AG09319 (cell line): ENCODE results near the gene GFER.

Experiments
- DNase-seq: peaks from one replicate; pipeline ENCODE4 v3.0.0-alpha.2; 2010; ENCODE audit warnings: low read depth; ENCODE audit errors: extremely low read depth
- TF ChIP-seq, protein P1 (sequence below): IDR thresholded peaks from 2 replicates; pipeline ENCODE4 v1.5.1; 2011; ENCODE audit warnings: low read depth, mild to moderate bottlenecking, inconsistent platforms, low read length, moderate library complexity

GFER gene

GRCh38 chr16:1991588-1991947, 7.6 kb downstream of the GFER start:
- DNase-seq = no peak
- TF ChIP-seq, protein P1, sequence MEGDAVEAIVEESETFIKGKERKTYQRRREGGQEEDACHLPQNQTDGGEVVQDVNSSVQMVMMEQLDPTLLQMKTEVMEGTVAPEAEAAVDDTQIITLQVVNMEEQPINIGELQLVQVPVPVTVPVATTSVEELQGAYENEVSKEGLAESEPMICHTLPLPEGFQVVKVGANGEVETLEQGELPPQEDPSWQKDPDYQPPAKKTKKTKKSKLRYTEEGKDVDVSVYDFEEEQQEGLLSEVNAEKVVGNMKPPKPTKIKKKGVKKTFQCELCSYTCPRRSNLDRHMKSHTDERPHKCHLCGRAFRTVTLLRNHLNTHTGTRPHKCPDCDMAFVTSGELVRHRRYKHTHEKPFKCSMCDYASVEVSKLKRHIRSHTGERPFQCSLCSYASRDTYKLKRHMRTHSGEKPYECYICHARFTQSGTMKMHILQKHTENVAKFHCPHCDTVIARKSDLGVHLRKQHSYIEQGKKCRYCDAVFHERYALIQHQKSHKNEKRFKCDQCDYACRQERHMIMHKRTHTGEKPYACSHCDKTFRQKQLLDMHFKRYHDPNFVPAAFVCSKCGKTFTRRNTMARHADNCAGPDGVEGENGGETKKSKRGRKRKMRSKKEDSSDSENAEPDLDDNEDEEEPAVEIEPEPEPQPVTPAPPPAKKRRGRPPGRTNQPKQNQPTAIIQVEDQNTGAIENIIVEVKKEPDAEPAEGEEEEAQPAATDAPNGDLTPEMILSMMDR = no peak

DNA sequence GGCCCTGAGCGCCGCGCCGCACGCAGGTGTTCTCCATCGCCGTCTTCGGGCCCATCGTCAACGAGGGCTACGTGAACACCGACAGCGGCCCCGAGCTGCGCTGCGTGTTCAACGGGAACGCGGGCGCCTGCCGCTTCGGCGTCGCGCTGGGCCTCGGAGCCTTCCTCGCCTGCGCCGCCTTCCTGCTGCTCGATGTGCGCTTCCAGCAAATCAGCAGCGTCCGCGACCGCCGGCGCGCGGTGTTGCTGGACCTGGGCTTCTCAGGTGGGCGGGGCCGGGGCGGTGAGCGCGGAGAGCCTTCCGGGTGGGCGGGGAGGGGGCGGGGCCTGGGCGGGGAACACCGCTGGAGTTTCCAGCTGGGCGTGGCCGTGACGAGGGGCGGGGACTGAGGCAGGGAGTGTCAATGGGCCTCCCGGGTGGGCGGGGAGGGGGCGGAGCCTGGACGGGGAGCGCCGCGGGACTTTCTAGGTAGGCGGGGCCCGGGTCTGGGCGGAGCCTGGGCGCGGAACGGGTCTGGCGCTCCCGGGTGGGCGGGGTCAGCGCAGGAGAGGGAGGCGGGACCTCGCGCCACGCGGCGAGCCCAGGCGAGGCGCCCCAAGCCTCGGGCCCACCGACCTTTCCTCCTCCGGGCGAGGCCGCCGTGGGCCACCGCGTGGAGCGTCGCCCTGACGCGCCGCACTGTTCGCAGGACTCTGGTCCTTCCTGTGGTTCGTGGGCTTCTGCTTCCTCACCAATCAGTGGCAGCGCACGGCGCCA, 8.1 kb downstream of the GFER start:
- DNase-seq = peak; percentile 62
- TF ChIP-seq, protein P1 = no peak

GRCh38 chr16:1992704-1993317, 8.8 kb downstream of the GFER start:
- no peak for DNase-seq

DNA sequence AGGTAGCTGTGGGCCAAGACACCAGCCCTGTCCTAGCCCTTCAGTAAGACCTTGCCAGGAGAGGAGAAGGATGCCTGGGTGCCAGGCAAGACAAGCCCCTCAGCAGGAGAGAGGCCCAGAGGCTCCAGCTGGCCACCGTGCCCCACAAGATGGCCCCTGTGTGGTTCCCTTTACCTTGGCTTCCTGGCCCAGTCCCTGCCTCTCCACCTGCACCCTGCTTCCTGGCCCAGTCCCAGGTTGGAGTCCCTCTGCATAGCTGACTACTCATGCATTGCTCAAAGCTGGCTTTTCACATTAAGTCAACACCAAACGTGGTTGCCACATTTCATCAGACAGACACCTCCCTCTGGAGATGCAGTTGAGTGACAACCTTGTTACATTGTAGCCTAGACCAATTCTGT, 9.7 kb downstream of the GFER start:
- no peak for DNase-seq
- TF ChIP-seq, protein P1 = no peak

More at GRCh38 chr16:1992704-1993317, 8.8 kb downstream of the GFER start:
- TF ChIP-seq, protein P1 = no peak

DNA sequence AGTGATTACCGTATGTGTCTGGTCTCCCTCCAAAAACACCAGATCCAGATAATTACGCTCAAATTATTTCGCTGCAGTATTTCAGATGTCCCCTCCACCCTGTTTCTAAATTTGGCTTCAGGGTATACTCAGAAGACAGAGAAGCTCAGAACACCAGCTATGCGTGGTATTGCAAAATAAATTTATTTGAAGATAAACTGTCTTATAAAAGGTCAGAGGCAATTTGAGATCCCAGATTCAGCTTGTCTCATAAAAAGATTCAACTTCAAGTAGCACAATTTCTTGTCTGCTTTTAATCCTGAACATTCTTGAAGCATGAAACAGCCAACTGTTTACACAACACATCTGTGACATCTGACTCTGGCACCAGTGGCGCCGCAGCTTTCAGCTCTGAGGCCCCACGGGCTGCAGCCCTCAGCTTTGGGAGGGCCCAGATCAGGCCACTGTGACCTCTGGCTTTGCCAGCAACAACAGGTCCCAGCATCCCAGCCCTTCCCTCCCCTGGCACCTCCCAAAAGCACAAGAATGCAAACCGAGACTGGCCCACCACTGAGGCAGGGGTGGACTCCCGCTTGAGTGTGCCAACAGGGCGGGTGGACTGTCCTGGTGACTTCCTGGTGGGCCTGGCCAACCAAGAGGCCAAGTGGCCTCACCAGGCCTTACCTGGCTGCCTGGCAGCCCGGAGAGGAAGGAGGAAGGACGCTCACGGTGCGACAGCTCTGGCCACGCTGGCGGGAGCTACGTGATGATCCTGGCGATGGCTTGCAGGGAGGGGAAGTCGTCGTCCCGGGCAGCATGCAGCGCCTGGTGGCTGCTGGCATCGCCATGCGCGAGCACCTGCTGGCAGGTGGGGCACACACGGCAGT, 13.7 kb downstream of the GFER start:
- peak; percentile 61 for DNase-seq
- TF ChIP-seq, protein P1 = no peak

GRCh38 chr16:1998360-1998835, 14.4 kb downstream of the GFER start:
- TF ChIP-seq, protein P1 = no peak
- DNase-seq = no peak
